GM12878 (cell line): ENCODE measurements around the gene USE1. TPM values are rescaled to one million over a fixed set of nuclear protein-coding genes. Genes with fewer than 3 reads are reported as not detected.
A peak's percentile ranks its signal among the peaks of the same experiment; 100 is the strongest.

Source experiments
- BCL11A ChIP-seq: IDR thresholded peaks from 2 replicates; pipeline ENCODE4 v1.6.1; 2011; ENCODE audit warnings: low read depth, low read length
- BRCA1 ChIP-seq: IDR thresholded peaks from 2 replicates; pipeline ENCODE4 v1.6.1; 2011; ENCODE audit warnings: low read depth, low read length, improper control_type of control experiment
- CREB1 ChIP-seq: IDR thresholded peaks from 2 replicates; pipeline ENCODE4 v1.6.1; 2012; ENCODE audit warnings: low read depth, mild to moderate bottlenecking, inconsistent platforms
- HDAC2 ChIP-seq: fragments of 200-600 bp; sonication (generic); IDR thresholded peaks from 2 replicates; pipeline ENCODE4 v1.6.1; 2017
- HDGF ChIP-seq: fragments of 450-650 bp; IDR thresholded peaks from 2 replicates; pipeline ENCODE4 v1.6.1; 2016; ENCODE audit warnings: antibody characterized with exemption
- MTA3 ChIP-seq: IDR thresholded peaks from 2 replicates; pipeline ENCODE4 v1.6.1; 2012; ENCODE audit warnings: low read length, inconsistent platforms, borderline replicate concordance
- NFXL1 ChIP-seq: fragments of 450-650 bp; IDR thresholded peaks from 2 replicates; pipeline ENCODE4 v1.6.1; 2017; ENCODE audit warnings: antibody characterized with exemption, mild to moderate bottlenecking, borderline replicate concordance
- POLR2A ChIP-seq: IDR thresholded peaks from 2 replicates; pipeline ENCODE4 v1.6.1; 2011; ENCODE audit warnings: low read depth, mild to moderate bottlenecking, low read length
- RAD21 ChIP-seq: IDR thresholded peaks from 2 replicates; pipeline ENCODE4 v1.6.1; 2011; ENCODE audit warnings: mild to moderate bottlenecking, low read depth, low read length, moderate library complexity; ENCODE audit not compliant: insufficient read depth
- SKIL ChIP-seq: fragments of 450-650 bp; IDR thresholded peaks from 2 replicates; pipeline ENCODE4 v1.6.1; 2017; ENCODE audit warnings: mild to moderate bottlenecking, low read depth, inconsistent platforms; ENCODE audit not compliant: poor library complexity, severe bottlenecking
- SRF ChIP-seq, 2 experiments: IDR thresholded peaks; 2 replicates each; pipeline ENCODE4 v1.6.1; 2011; ENCODE audit warnings: low read depth in 2 of 2, low read length in 2 of 2, mild to moderate bottlenecking in 1 of 2, moderate library complexity in 1 of 2
- SUPT20H ChIP-seq: IDR thresholded peaks from 2 replicates; pipeline ENCODE4 v1.6.1; 2011; ENCODE audit warnings: low read depth, mild to moderate bottlenecking, low read length, moderate library complexity, borderline replicate concordance; ENCODE audit not compliant: control insufficient read depth
- TARDBP ChIP-seq: IDR thresholded peaks from 2 replicates; pipeline ENCODE4 v1.6.1; 2016; ENCODE audit warnings: borderline replicate concordance
- TCF3 ChIP-seq: IDR thresholded peaks from 2 replicates; pipeline ENCODE4 v1.6.1; 2012; ENCODE audit warnings: low read depth, mild to moderate bottlenecking, low read length, borderline replicate concordance; ENCODE audit not compliant: insufficient read depth
- USF1 ChIP-seq: IDR thresholded peaks from 2 replicates; pipeline ENCODE4 v1.6.1; 2011; ENCODE audit warnings: borderline replicate concordance, low read depth, mild to moderate bottlenecking, moderate library complexity, mixed read lengths, low read length; ENCODE audit not compliant: insufficient read depth; ENCODE audit errors: extremely low read length
- YBX1 ChIP-seq: fragments of 450-650 bp; IDR thresholded peaks from 2 replicates; pipeline ENCODE4 v1.6.1; 2016; ENCODE audit warnings: antibody characterized with exemption
- ZBTB4 ChIP-seq: fragments of 450-650 bp; formaldehyde crosslinking; IDR thresholded peaks from 2 replicates; pipeline ENCODE4 v1.4.0; 2022; ENCODE audit warnings: mild to moderate bottlenecking, moderate library complexity
- polyA plus RNA-seq, 11 experiments: library from polyadenylated mRNA; depleted of rRNA in 4 of 11; unstranded in 6 of 11; stranded (reverse) in 5 of 11; fragments of >200 nt; fragmentation: Nextera tagmentation in 4 of 11; fragmentation: Illumina TruSeq in 1 of 11; extraction: Ambion mirVana in 4 of 11; extraction: Trizol in 1 of 11; gene quantifications; 1 replicate in 1 of 11; 2 replicates in 10 of 11; pipeline versions ENCODE4 v1.2.1 to v1.2.3, GENCODE V29; 2011 to 2016; ENCODE audit warnings: inconsistent platforms in 2 of 11, missing spikeins in 2 of 11, low read depth in 1 of 11
- total RNA-seq, 4 experiments: library from RNA; depleted of rRNA in 3 of 4; stranded (reverse); fragments of >200 nt in 3 of 4; fragmentation: Illumina TruSeq in 1 of 4; extraction: Trizol in 1 of 4; gene quantifications; 2 replicates each; pipeline versions ENCODE4 v1.2.1 to v1.2.3, GENCODE V29; 2013 to 2021

Gene USE1
- total and polyA plus RNA-seq, 10 of the 15 experiments (the other 5 are each of a cell fraction or from before 2014, with no cell fraction given), result 9.7 to 24.0 (median 16.1) TPM

GRCh38 chr19:17209126-17210036 is 5.8 kb upstream of the USE1 start (continued):
- no peak for TF ChIP-seq CREB1
- TF ChIP-seq RAD21, result no peak
- TF ChIP-seq NFXL1, result no peak
- no peak for TF ChIP-seq TARDBP
- TF ChIP-seq BCL11A, result no peak
- TF ChIP-seq TCF3, result no peak
- no peak for TF ChIP-seq SKIL
- no peak for TF ChIP-seq SRF (IDR thresholded peaks at IDR 0.05; ENCODE audit: low read depth in 2 of 2, low read length in 2 of 2)
- no peak for TF ChIP-seq YBX1
- TF ChIP-seq SUPT20H, result no peak
- no peak for TF ChIP-seq BRCA1
- TF ChIP-seq ZBTB4, result no peak
- no peak for TF ChIP-seq MTA3
- TF ChIP-seq HDGF, result peak; percentile 83; the same call in 1 of the 2 replicates
- TF ChIP-seq USF1, result no peak
- TF ChIP-seq HDAC2, result no peak
- TF ChIP-seq POLR2A, result peak; percentile 49; the same call in 1 of the 2 replicates
